Adrenal gland (tissue), 5 donors: Measurements from ENCODE around the gene ZNF469.

Experiments used
- POLR2A ChIP-seq, 2 donors: fragments of 450-650 bp; IDR thresholded peaks; one replicate each; pipeline ENCODE4 v1.6.1; 2017; ENCODE audit warnings: antibody characterized with exemption in 2 of 2, mild to moderate bottlenecking in 2 of 2, moderate library complexity in 1 of 2
- TF ChIP-seq, protein P1 (sequence below), 6 experiments: fragments of 450-650 bp in 4 of 6; fragments of 200-600 bp in 2 of 6; sonication (generic) in 1 of 6; IDR thresholded peaks; 1 replicate in 5 of 6; 2 replicates in 1 of 6; pipeline versions ENCODE4 v1.5.1 to v1.8.0; 2016 to 2021; ENCODE audit warnings: antibody characterized with exemption in 6 of 6, mild to moderate bottlenecking in 2 of 6, moderate library complexity in 1 of 6
- donor health status: DM: no; HTN: no; CAD: no.

DNA sequence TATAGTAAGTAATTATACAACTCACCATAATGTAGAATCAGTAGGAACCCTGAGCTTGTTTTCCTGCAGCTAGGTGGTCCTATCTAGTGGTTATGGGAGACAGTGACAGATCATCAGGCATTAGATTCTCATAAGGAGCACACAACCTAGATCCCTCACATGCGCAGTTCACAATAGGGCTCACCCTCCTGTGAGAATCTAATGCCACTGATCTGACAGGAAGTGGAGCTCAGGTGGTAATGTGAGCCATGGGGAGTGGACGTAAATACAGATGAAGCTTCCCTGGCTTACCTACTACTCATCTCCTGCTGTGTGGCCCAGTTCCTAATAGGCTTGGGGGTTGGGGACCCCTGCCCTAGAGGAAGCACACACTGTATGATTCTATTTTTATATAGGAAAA, 21.8 kb upstream of the ZNF469 start:
- TF ChIP-seq, protein P1, sequence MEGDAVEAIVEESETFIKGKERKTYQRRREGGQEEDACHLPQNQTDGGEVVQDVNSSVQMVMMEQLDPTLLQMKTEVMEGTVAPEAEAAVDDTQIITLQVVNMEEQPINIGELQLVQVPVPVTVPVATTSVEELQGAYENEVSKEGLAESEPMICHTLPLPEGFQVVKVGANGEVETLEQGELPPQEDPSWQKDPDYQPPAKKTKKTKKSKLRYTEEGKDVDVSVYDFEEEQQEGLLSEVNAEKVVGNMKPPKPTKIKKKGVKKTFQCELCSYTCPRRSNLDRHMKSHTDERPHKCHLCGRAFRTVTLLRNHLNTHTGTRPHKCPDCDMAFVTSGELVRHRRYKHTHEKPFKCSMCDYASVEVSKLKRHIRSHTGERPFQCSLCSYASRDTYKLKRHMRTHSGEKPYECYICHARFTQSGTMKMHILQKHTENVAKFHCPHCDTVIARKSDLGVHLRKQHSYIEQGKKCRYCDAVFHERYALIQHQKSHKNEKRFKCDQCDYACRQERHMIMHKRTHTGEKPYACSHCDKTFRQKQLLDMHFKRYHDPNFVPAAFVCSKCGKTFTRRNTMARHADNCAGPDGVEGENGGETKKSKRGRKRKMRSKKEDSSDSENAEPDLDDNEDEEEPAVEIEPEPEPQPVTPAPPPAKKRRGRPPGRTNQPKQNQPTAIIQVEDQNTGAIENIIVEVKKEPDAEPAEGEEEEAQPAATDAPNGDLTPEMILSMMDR (IDR thresholded peaks at IDR 0.05), result no peak
- no peak for TF ChIP-seq POLR2A (IDR thresholded peaks at IDR 0.05)
